HEK293 (cell line): ENCODE data around the gene SAMD3.

Source experiments
- CTCF ChIA-PET: fragments of 350-600 bp; formaldehyde crosslinking; extraction: SDS; loops from one replicate; lab custom pipeline; 2021; ENCODE audit warnings: antibody characterized with exemption; lab: Yijun Ruan, JAX
- POLR2A ChIA-PET: fragments of 300-600 bp; formaldehyde crosslinking; extraction: SDS; loops from one replicate; lab custom pipeline; 2020; ENCODE audit warnings: antibody characterized with exemption, inconsistent platforms; lab: Yijun Ruan, JAX
- H3K27ac ChIP-seq: fragments of 200-500 bp; sonication (Bioruptor generic); 2 replicates; pipeline ENCODE4 v1.5.1; 2014; ENCODE audit warnings: low read depth, low read length, control low read depth, inconsistent platforms; ENCODE audit errors: extremely low read depth
- H3K36me3 ChIP-seq, 2 experiments: fragments of 200-500 bp in 1 of 2; sonication (Bioruptor generic) in 1 of 2; 1 replicate in 1 of 2; 2 replicates in 1 of 2; pipeline ENCODE4 v1.5.1; 2014 to 2017; ENCODE audit warnings: inconsistent platforms in 2 of 2, low read length in 2 of 2; ENCODE audit not compliant: control insufficient read depth in 2 of 2, insufficient read depth in 1 of 2
- H3K4me1 ChIP-seq: fragments of 200-500 bp; sonication (Bioruptor generic); 2 replicates; pipeline ENCODE4 v1.5.1; 2014; ENCODE audit warnings: mild to moderate bottlenecking, low read length, inconsistent platforms; ENCODE audit not compliant: control insufficient read depth, insufficient read depth
- H3K4me3 ChIP-seq: 2 replicates; pipeline ENCODE4 v1.5.1; 2011; ENCODE audit warnings: low read depth, mild to moderate bottlenecking, control low read depth, low read length, moderate library complexity
- H3K9me3 ChIP-seq: fragments of 200-500 bp; sonication (Bioruptor generic); 2 replicates; pipeline ENCODE4 v1.5.1; 2014; ENCODE audit warnings: low read depth, low read length, inconsistent platforms; ENCODE audit not compliant: control insufficient read depth, insufficient read depth
- KLF1 ChIP-seq: fragments of 450-650 bp; formaldehyde crosslinking; IDR thresholded peaks from 2 replicates; pipeline ENCODE4 v1.5.1; 2016; ENCODE audit warnings: missing biosample characterization, missing genetic modification characterization
- KLF9 ChIP-seq: fragments of 450-650 bp; formaldehyde crosslinking; IDR thresholded peaks from 2 replicates; pipeline ENCODE4 v1.5.1; 2016; ENCODE audit warnings: missing biosample characterization, missing genetic modification characterization, low read depth
- TRIM28 ChIP-seq: IDR thresholded peaks from 2 replicates; pipeline ENCODE4 v1.6.1; 2011; ENCODE audit warnings: low read length, control low read depth, borderline replicate concordance
- YY2 ChIP-seq: fragments of 450-650 bp; formaldehyde crosslinking; IDR thresholded peaks from 2 replicates; pipeline ENCODE4 v1.5.1; 2016; ENCODE audit warnings: missing biosample characterization, missing genetic modification characterization
- ZEB2 ChIP-seq: fragments of 450-650 bp; formaldehyde crosslinking; IDR thresholded peaks from 2 replicates; pipeline ENCODE4 v1.5.1; 2016; ENCODE audit warnings: missing biosample characterization, missing genetic modification characterization
- ZNF223 ChIP-seq: fragments of 450-650 bp; formaldehyde crosslinking; IDR thresholded peaks from 2 replicates; pipeline ENCODE4 v1.5.1; 2016; ENCODE audit warnings: missing biosample characterization, missing genetic modification characterization
- ZNF529 ChIP-seq: fragments of 450-650 bp; formaldehyde crosslinking; IDR thresholded peaks from 2 replicates; pipeline ENCODE4 v1.5.1; 2017; ENCODE audit warnings: missing genetic modification characterization, missing biosample characterization; ENCODE audit not compliant: insufficient replicate concordance
- ZNF571 ChIP-seq: fragments of 450-650 bp; formaldehyde crosslinking; IDR thresholded peaks from 2 replicates; pipeline ENCODE4 v1.5.0; 2017; ENCODE audit warnings: missing biosample characterization, missing genetic modification characterization
- ZNF747 ChIP-seq: fragments of 450-650 bp; formaldehyde crosslinking; IDR thresholded peaks from 2 replicates; pipeline ENCODE4 v1.5.1; 2016; ENCODE audit warnings: missing biosample characterization, missing genetic modification characterization
- ZNF776 ChIP-seq: fragments of 450-650 bp; formaldehyde crosslinking; IDR thresholded peaks from 2 replicates; pipeline ENCODE4 v1.5.0; 2017; ENCODE audit warnings: missing biosample characterization, missing genetic modification characterization, borderline replicate concordance
- ZSCAN30 ChIP-seq: fragments of 450-650 bp; IDR thresholded peaks from 2 replicates; pipeline ENCODE4 v1.5.1; 2018; ENCODE audit warnings: missing biosample characterization, mild to moderate bottlenecking, missing genetic modification characterization, moderate library complexity
- TF ChIP-seq, protein P1 (sequence below): fragments of 450-650 bp; formaldehyde crosslinking; IDR thresholded peaks from 2 replicates; pipeline ENCODE4 v1.5.1; 2017; ENCODE audit warnings: missing biosample characterization, missing genetic modification characterization
- TF ChIP-seq, protein P2 (sequence below): fragments of 450-650 bp; formaldehyde crosslinking; IDR thresholded peaks from 2 replicates; pipeline ENCODE4 v1.5.1; 2016; ENCODE audit warnings: missing biosample characterization, missing genetic modification characterization
- TF ChIP-seq, protein P3 (sequence below): fragments of 450-650 bp; formaldehyde crosslinking; IDR thresholded peaks from 2 replicates; pipeline ENCODE4 v1.5.1; 2017; ENCODE audit warnings: missing biosample characterization, missing genetic modification characterization
- TF ChIP-seq, protein P4 (sequence below): fragments of 450-650 bp; formaldehyde crosslinking; IDR thresholded peaks from 2 replicates; pipeline ENCODE4 v1.5.0; 2017; ENCODE audit warnings: missing biosample characterization, missing genetic modification characterization, borderline replicate concordance
- TF ChIP-seq, protein P5 (sequence below): fragments of 450-650 bp; formaldehyde crosslinking; IDR thresholded peaks from 2 replicates; pipeline ENCODE4 v1.5.1; 2017; ENCODE audit warnings: missing biosample characterization, mild to moderate bottlenecking, missing genetic modification characterization, moderate library complexity
- TF ChIP-seq, protein P6 (sequence below): fragments of 450-650 bp; formaldehyde crosslinking; IDR thresholded peaks from 2 replicates; pipeline ENCODE4 v1.5.1; 2016; ENCODE audit warnings: missing biosample characterization, missing genetic modification characterization

SAMD3 gene, protein sequence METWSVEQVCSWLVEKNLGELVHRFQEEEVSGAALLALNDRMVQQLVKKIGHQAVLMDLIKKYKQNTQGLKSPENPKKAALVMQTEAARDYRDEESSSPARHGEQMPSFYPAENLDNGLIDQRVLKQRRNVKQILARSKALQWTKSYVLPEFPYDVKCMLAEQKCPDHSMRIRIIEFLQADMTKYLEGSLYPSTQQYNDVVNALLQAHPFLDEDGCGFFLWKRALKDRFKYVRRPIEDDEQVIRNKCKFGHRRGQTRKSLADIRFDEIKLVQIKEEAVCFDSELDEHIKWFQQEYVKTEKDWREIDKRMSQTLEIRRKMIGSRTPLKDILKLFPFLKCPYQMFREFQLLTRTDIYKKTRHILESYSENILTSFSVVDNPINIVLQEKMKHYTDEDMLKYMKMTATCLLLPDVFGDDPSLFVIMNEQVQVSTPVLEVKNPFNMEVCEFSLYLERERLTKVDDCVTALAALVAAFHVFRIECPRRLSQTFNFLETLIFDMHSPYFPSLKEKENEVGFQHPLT

DNA sequence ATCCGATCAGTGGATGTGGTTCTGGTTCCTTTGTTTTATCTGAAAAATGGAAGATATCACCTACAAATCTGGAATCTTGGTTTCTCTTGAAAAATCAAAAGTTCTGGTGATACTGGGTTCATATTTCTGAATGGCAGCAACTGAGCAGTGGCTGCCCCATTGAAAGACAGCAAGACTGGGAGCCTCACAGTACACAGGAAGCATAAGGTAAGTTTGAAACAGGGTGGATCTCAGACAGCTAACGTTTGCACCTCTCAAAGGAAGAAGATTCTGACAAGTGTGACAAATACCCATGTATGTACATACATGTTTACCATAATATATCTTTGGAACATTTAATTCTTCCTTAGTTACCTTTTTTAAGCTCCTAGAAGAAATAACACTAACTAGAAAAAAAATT lies at the start of gene SAMD3:
Gene SAMD3, minus strand, starts transcription at position 177 of the 400 bp plus-strand sequence. CDS start 7,678 bp downstream, outside the sequence.
- H3K4me3 ChIP-seq: no peak within 1 kb of the TSS
- no peaks in the 10 kb centered on the region for H3K9me3 ChIP-seq
- no peaks in the 10 kb centered on the region for H3K4me1 ChIP-seq
- H3K36me3 ChIP-seq: no peaks in the 10 kb centered on the region
- no peak within 1 kb of the TSS for H3K27ac ChIP-seq
- POLR2A ChIA-PET: no interaction called here
- TF ChIP-seq, protein P1, sequence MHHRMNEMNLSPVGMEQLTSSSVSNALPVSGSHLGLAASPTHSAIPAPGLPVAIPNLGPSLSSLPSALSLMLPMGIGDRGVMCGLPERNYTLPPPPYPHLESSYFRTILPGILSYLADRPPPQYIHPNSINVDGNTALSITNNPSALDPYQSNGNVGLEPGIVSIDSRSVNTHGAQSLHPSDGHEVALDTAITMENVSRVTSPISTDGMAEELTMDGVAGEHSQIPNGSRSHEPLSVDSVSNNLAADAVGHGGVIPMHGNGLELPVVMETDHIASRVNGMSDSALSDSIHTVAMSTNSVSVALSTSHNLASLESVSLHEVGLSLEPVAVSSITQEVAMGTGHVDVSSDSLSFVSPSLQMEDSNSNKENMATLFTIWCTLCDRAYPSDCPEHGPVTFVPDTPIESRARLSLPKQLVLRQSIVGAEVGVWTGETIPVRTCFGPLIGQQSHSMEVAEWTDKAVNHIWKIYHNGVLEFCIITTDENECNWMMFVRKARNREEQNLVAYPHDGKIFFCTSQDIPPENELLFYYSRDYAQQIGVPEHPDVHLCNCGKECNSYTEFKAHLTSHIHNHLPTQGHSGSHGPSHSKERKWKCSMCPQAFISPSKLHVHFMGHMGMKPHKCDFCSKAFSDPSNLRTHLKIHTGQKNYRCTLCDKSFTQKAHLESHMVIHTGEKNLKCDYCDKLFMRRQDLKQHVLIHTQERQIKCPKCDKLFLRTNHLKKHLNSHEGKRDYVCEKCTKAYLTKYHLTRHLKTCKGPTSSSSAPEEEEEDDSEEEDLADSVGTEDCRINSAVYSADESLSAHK (tag by site-specific recombination): no peak
- no peak for TF ChIP-seq ZNF223 (tag by site-specific recombination)
- TF ChIP-seq YY2 (tag by site-specific recombination): no peak
- no peak for TF ChIP-seq TRIM28
- TF ChIP-seq ZNF529 (tag by site-specific recombination): no peak
- TF ChIP-seq ZNF776 (tag by site-specific recombination): no peak
- TF ChIP-seq, protein P2, sequence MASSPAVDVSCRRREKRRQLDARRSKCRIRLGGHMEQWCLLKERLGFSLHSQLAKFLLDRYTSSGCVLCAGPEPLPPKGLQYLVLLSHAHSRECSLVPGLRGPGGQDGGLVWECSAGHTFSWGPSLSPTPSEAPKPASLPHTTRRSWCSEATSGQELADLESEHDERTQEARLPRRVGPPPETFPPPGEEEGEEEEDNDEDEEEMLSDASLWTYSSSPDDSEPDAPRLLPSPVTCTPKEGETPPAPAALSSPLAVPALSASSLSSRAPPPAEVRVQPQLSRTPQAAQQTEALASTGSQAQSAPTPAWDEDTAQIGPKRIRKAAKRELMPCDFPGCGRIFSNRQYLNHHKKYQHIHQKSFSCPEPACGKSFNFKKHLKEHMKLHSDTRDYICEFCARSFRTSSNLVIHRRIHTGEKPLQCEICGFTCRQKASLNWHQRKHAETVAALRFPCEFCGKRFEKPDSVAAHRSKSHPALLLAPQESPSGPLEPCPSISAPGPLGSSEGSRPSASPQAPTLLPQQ (tag by site-specific recombination): no peak
- TF ChIP-seq, protein P3, sequence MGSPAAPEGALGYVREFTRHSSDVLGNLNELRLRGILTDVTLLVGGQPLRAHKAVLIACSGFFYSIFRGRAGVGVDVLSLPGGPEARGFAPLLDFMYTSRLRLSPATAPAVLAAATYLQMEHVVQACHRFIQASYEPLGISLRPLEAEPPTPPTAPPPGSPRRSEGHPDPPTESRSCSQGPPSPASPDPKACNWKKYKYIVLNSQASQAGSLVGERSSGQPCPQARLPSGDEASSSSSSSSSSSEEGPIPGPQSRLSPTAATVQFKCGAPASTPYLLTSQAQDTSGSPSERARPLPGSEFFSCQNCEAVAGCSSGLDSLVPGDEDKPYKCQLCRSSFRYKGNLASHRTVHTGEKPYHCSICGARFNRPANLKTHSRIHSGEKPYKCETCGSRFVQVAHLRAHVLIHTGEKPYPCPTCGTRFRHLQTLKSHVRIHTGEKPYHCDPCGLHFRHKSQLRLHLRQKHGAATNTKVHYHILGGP (tag by site-specific recombination): no peak
- TF ChIP-seq, protein P4, sequence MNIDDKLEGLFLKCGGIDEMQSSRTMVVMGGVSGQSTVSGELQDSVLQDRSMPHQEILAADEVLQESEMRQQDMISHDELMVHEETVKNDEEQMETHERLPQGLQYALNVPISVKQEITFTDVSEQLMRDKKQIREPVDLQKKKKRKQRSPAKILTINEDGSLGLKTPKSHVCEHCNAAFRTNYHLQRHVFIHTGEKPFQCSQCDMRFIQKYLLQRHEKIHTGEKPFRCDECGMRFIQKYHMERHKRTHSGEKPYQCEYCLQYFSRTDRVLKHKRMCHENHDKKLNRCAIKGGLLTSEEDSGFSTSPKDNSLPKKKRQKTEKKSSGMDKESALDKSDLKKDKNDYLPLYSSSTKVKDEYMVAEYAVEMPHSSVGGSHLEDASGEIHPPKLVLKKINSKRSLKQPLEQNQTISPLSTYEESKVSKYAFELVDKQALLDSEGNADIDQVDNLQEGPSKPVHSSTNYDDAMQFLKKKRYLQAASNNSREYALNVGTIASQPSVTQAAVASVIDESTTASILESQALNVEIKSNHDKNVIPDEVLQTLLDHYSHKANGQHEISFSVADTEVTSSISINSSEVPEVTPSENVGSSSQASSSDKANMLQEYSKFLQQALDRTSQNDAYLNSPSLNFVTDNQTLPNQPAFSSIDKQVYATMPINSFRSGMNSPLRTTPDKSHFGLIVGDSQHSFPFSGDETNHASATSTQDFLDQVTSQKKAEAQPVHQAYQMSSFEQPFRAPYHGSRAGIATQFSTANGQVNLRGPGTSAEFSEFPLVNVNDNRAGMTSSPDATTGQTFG (tag by site-specific recombination): no peak
- TF ChIP-seq, protein P5, sequence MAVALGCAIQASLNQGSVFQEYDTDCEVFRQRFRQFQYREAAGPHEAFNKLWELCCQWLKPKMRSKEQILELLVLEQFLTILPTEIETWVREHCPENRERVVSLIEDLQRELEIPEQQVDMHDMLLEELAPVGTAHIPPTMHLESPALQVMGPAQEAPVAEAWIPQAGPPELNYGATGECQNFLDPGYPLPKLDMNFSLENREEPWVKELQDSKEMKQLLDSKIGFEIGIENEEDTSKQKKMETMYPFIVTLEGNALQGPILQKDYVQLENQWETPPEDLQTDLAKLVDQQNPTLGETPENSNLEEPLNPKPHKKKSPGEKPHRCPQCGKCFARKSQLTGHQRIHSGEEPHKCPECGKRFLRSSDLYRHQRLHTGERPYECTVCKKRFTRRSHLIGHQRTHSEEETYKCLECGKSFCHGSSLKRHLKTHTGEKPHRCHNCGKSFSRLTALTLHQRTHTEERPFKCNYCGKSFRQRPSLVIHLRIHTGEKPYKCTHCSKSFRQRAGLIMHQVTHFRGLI (tag by site-specific recombination): no peak
- TF ChIP-seq ZNF571 (tag by site-specific recombination): no peak
- no peak for TF ChIP-seq KLF1 (tag by site-specific recombination)
- no peak for TF ChIP-seq KLF9 (tag by site-specific recombination)
- no peak for TF ChIP-seq ZSCAN30 (tag by site-specific recombination)
- TF ChIP-seq ZNF747 (tag by site-specific recombination): no peak
- TF ChIP-seq, protein P6, sequence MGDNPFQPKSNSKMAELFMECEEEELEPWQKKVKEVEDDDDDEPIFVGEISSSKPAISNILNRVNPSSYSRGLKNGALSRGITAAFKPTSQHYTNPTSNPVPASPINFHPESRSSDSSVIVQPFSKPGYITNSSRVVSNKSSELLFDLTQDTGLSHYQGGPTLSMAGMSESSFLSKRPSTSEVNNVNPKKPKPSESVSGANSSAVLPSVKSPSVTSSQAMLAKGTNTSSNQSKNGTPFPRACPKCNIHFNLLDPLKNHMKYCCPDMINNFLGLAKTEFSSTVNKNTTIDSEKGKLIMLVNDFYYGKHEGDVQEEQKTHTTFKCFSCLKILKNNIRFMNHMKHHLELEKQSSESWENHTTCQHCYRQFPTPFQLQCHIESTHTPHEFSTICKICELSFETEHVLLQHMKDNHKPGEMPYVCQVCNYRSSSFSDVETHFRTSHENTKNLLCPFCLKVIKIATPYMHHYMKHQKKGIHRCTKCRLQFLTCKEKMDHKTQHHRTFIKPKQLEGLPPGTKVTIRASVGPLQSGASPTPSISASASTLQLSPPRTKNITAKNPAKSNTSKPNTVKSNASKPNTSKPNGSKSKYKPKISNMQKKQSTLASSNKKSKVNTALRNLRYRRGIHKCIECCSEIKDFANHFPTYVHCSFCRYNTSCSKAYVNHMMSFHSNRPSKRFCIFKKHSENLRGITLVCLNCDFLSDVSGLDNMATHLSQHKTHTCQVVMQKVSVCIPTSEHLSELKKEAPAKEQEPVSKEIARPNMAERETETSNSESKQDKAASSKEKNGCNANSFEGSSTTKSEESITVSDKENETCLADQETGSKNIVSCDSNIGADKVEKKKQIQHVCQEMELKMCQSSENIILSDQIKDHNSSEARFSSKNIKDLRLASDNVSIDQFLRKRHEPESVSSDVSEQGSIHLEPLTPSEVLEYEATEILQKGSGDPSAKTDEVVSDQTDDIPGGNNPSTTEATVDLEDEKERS: no peak
- TF ChIP-seq ZEB2: no peak
- CTCF ChIA-PET: interaction anchor here (0.5 to 0.6 kb wide), 2 partner anchors 14 to 802 kb away, joined by 3 to 4 read pairs; no protein-coding TSS in a partner anchor
